CD4-positive, CD25-positive, alpha-beta regulatory T cell (primary cell): Measurements from ENCODE around the gene CLEC5A. TPM values are rescaled to one million over a fixed set of nuclear protein-coding genes. Genes with fewer than 3 reads are reported as not detected.
"Not testable (repeated sequence)": the region's sequence is repeated elsewhere in the genome, so short reads cannot be mapped to it uniquely, and the experiment has no call there.

ENCODE experiments used
- ATAC-seq, 2 donors: fragments of 150-1000 bp; cut with Tn5 transposase; one replicate each; pipeline ENCODE4 v1.10.0; 2021; ENCODE audit warnings: low read depth in 2 of 2, moderate number of reproducible peaks in 2 of 2, moderate library complexity in 1 of 2
- DNase-seq, 3 donors: peaks; one replicate each; pipeline versions ENCODE4 v3.0.0 to v3.0.0-alpha.2; 2012 to 2022; ENCODE audit warnings: mixed read lengths in 1 of 3
- H3K27ac ChIP-seq: one replicate; pipeline ENCODE4 v1.7.0; 2013; ENCODE audit warnings: mild to moderate bottlenecking, low read length; ENCODE audit not compliant: insufficient read depth, poor library complexity, severe bottlenecking
- H3K27me3 ChIP-seq: one replicate; pipeline ENCODE4 v1.7.0; 2013; ENCODE audit warnings: low read length; ENCODE audit not compliant: control insufficient read depth, insufficient read depth
- H3K36me3 ChIP-seq: one replicate; pipeline ENCODE4 v1.7.0; 2013; ENCODE audit warnings: mild to moderate bottlenecking, low read length, moderate library complexity; ENCODE audit not compliant: control insufficient read depth, insufficient read depth
- H3K4me1 ChIP-seq: 2 replicates; pipeline ENCODE4 v1.7.0; 2013; ENCODE audit warnings: mild to moderate bottlenecking, low read length; ENCODE audit not compliant: insufficient read depth, control insufficient read depth, poor library complexity, severe bottlenecking
- H3K4me3 ChIP-seq: one replicate; pipeline ENCODE4 v1.7.0; 2013; ENCODE audit warnings: low read depth, mild to moderate bottlenecking, low read length, moderate library complexity
- H3K9me3 ChIP-seq, 2 experiments: 1 replicate in 1 of 2; 2 replicates in 1 of 2; pipeline ENCODE4 v1.7.0; 2013; ENCODE audit warnings: low read length in 2 of 2, mild to moderate bottlenecking in 1 of 2, moderate library complexity in 1 of 2; ENCODE audit not compliant: control insufficient read depth in 2 of 2
- H3K27ac Mint-ChIP-seq, 3 donors: one replicate each; pipeline ENCODE4 v1.8.0; 2020 to 2022; ENCODE audit warnings: mild to moderate bottlenecking in 3 of 3, mixed read lengths in 3 of 3, moderate library complexity in 2 of 3
- H3K27me3 Mint-ChIP-seq: one replicate; pipeline ENCODE4 v1.8.0; 2022; ENCODE audit warnings: mild to moderate bottlenecking, mixed read lengths
- H3K36me3 Mint-ChIP-seq: one replicate; pipeline ENCODE4 v1.8.0; 2020; ENCODE audit warnings: mixed read lengths
- H3K4me1 Mint-ChIP-seq, 4 donors: one replicate each; pipeline ENCODE4 v1.8.0; 2020 to 2022; ENCODE audit warnings: mixed read lengths in 4 of 4, mild to moderate bottlenecking in 1 of 4
- H3K4me3 Mint-ChIP-seq, 4 donors: one replicate each; pipeline ENCODE4 v1.8.0; 2020 to 2022; ENCODE audit warnings: mild to moderate bottlenecking in 4 of 4, mixed read lengths in 4 of 4, moderate library complexity in 3 of 4
- H3K9me3 Mint-ChIP-seq, 7 donors: one replicate each; pipeline ENCODE4 v1.8.0; 2020 to 2022; ENCODE audit warnings: mixed read lengths in 7 of 7, mild to moderate bottlenecking in 3 of 7, moderate library complexity in 2 of 7
- polyA plus RNA-seq, 4 donors: library from polyadenylated mRNA; unstranded; fragments of 300-500 nt; fragmentation: Illumina TruSeq; gene quantifications; one replicate each; pipeline ENCODE4 v1.2.3, GENCODE V29; 2021
- total RNA-seq: library from RNA; stranded (reverse); gene quantifications from one replicate; pipeline ENCODE4 v1.2.3, GENCODE V29; 2022

The CLEC5A gene
- total and polyA plus RNA-seq, 5 donors from 2014 or later: not detected

- H3K9me3 ChIP-seq: no peaks in the 10 kb centered on the region
- H3K27me3 Mint-ChIP-seq: no peaks in the 10 kb centered on the region
- no peak within 1 kb of the TSS for H3K27ac Mint-ChIP-seq
- H3K4me1 ChIP-seq: no peaks in the 10 kb centered on the region
- no peaks in the 10 kb centered on the region for H3K27me3 ChIP-seq
- no peaks in the 10 kb centered on the region for H3K4me1 Mint-ChIP-seq
- H3K36me3 Mint-ChIP-seq: no peaks in the 10 kb centered on the region
- H3K4me3 ChIP-seq: no peak within 1 kb of the TSS
- no peaks in the 10 kb centered on the region for H3K36me3 ChIP-seq
- no peak within 1 kb of the TSS for H3K27ac ChIP-seq
- peaks cover 0 to 4% (median 2%) of the 10 kb centered on the region in 7 donors for H3K9me3 Mint-ChIP-seq
- ATAC-seq (no peak), DNase-seq (no peak)
- no peak within 1 kb of the TSS for H3K4me3 Mint-ChIP-seq
These were observed 30.7 kb downstream of the CLEC5A start, which contains the start of gene OR9A4 for GRCh38 chr7:141916099-141916498. OR9A4 (plus strand) TSS chr7:141916399; CDS start chr7:141918876, 2,477 bp downstream.

GRCh38 chr7:141915565-141915964 lies 31.2 kb downstream of the CLEC5A start:
- Histone ChIP-seq H3K4me1 (no peaks in the 10 kb centered on the region), H3K36me3 (no peaks in the 10 kb centered on the region), H3K27me3 (no peaks in the 10 kb centered on the region), H3K9me3 (no peaks in the 10 kb centered on the region), H3K4me3 (no peak overlapping the region), H3K27ac (no peak overlapping the region)
- ATAC-seq: no peak
- no peak for DNase-seq
- Mint-ChIP-seq H3K9me3 (peaks cover 0 to 4% (median 2%) of the 10 kb centered on the region in 7 donors), H3K4me1 (no peaks in the 10 kb centered on the region), H3K27ac (no peak overlapping the region), H3K27me3 (no peaks in the 10 kb centered on the region), H3K4me3 (no peak overlapping the region), H3K36me3 (no peaks in the 10 kb centered on the region)

- Histone ChIP-seq H3K4me1 (no peaks in the 10 kb centered on the region), H3K36me3 (no peaks in the 10 kb centered on the region), H3K4me3 (no peak overlapping the region), H3K27ac (no peak overlapping the region), H3K27me3 (no peaks in the 10 kb centered on the region), H3K9me3 (no peaks in the 10 kb centered on the region)
- Mint-ChIP-seq H3K27ac (no peak overlapping the region), H3K4me1 (no peaks in the 10 kb centered on the region), H3K36me3 (no peaks in the 10 kb centered on the region), H3K27me3 (peaks cover 14% of the 10 kb centered on the region), H3K4me3 (no peak overlapping the region), H3K9me3 (peaks cover 0 to 5% (median 0%) of the 10 kb centered on the region in 7 donors)
- ATAC-seq: no peak
- DNase-seq: no peak
These were observed 35.4 kb downstream of the CLEC5A start for GRCh38 chr7:141911391-141911790.

GRCh38 chr7:141906285-141906684 lies 40.5 kb downstream of the CLEC5A start:
- Mint-ChIP-seq H3K27ac (no peak overlapping the region), H3K9me3 (peaks cover 0 to 7% (median 1%) of the 10 kb centered on the region in 7 donors)

GRCh38 chr7:141899366-141899765 lies 47.4 kb downstream of the CLEC5A start:
- H3K36me3 Mint-ChIP-seq, H3K4me3 Mint-ChIP-seq, H3K4me3 ChIP-seq, H3K4me1 ChIP-seq, H3K27ac Mint-ChIP-seq, H3K9me3 ChIP-seq, DNase-seq, H3K27ac ChIP-seq, H3K9me3 Mint-ChIP-seq, ATAC-seq, H3K27me3 ChIP-seq, H3K4me1 Mint-ChIP-seq, H3K27me3 Mint-ChIP-seq, H3K36me3 ChIP-seq: not testable (repeated sequence)

More at GRCh38 chr7:141906285-141906684, 40.5 kb downstream of the CLEC5A start:
- ATAC-seq: no peak
- Histone ChIP-seq H3K27ac (no peak overlapping the region), H3K36me3 (no peaks in the 10 kb centered on the region), H3K4me1 (no peaks in the 10 kb centered on the region), H3K9me3 (no peaks in the 10 kb centered on the region), H3K4me3 (no peak overlapping the region), H3K27me3 (no peaks in the 10 kb centered on the region)
- Mint-ChIP-seq H3K4me3 (no peak overlapping the region), H3K27me3 (peaks cover 17% of the 10 kb centered on the region), H3K36me3 (no peaks in the 10 kb centered on the region), H3K4me1 (no peaks in the 10 kb centered on the region)
- no peak for DNase-seq

GRCh38 chr7:141891336-141891735 lies 55.4 kb downstream of the CLEC5A start:
- no peak overlapping the region for H3K27ac ChIP-seq
- Mint-ChIP-seq H3K27ac (no peak overlapping the region), H3K4me3 (no peak overlapping the region), H3K27me3 (peaks cover 5% of the 10 kb centered on the region), H3K36me3 (no peaks in the 10 kb centered on the region), H3K9me3 (peaks cover 0 to 3% (median 0%) of the 10 kb centered on the region in 7 donors), H3K4me1 (no peaks in the 10 kb centered on the region)
- H3K9me3 ChIP-seq: no peaks in the 10 kb centered on the region
- no peaks in the 10 kb centered on the region for H3K36me3 ChIP-seq
- no peaks in the 10 kb centered on the region for H3K4me1 ChIP-seq
- no peak overlapping the region for H3K4me3 ChIP-seq
- no peak for ATAC-seq
- no peak for DNase-seq
- H3K27me3 ChIP-seq: no peaks in the 10 kb centered on the region

GRCh38 chr7:141889321-141889720 lies 57.5 kb downstream of the CLEC5A start:
- Histone ChIP-seq H3K27ac (no peak overlapping the region), H3K27me3 (no peaks in the 10 kb centered on the region), H3K4me3 (no peak overlapping the region), H3K9me3 (no peaks in the 10 kb centered on the region), H3K4me1 (no peaks in the 10 kb centered on the region), H3K36me3 (no peaks in the 10 kb centered on the region)
- no peaks in the 10 kb centered on the region for H3K4me1 Mint-ChIP-seq
- no peak overlapping the region for H3K27ac Mint-ChIP-seq
- ATAC-seq (no peak), DNase-seq (no peak)
- H3K9me3 Mint-ChIP-seq: peaks cover 0 to 3% (median 0%) of the 10 kb centered on the region in 7 donors
- H3K4me3 Mint-ChIP-seq: no peak overlapping the region
- no peaks in the 10 kb centered on the region for H3K36me3 Mint-ChIP-seq
- H3K27me3 Mint-ChIP-seq: peaks cover 5% of the 10 kb centered on the region

GRCh38 chr7:141884539-141885225 lies 62.1 kb downstream of the CLEC5A start:
- no peaks in the 10 kb centered on the region for H3K9me3 ChIP-seq
- H3K27ac ChIP-seq: no peak overlapping the region
- DNase-seq (no peak), ATAC-seq (peak in 1 of 2 donors; percentile 20)
- Mint-ChIP-seq H3K27ac (no peak overlapping the region), H3K4me3 (no peak overlapping the region), H3K9me3 (peaks cover 0 to 7% (median 2%) of the 10 kb centered on the region in 7 donors), H3K27me3 (peaks cover 5% of the 10 kb centered on the region), H3K4me1 (no peaks in the 10 kb centered on the region), H3K36me3 (no peaks in the 10 kb centered on the region)
- no peaks in the 10 kb centered on the region for H3K36me3 ChIP-seq
- H3K27me3 ChIP-seq: no peaks in the 10 kb centered on the region
- no peak overlapping the region for H3K4me3 ChIP-seq
- no peaks in the 10 kb centered on the region for H3K4me1 ChIP-seq
